WTC11 (cell line): ENCODE measurements around the gene EMD.

ENCODE experiments used
- CTCF ChIP-seq: fragments of 200-600 bp; IDR thresholded peaks from 2 replicates; pipeline ENCODE4 v1.8.0; 2022; ENCODE audit warnings: antibody characterized with exemption
- ESRRA ChIP-seq: sonication (generic); formaldehyde crosslinking; IDR thresholded peaks from 2 replicates; pipeline ENCODE4 v1.8.1; 2022; ENCODE audit warnings: mild to moderate bottlenecking, missing genetic modification reagents, borderline replicate concordance
- MLX ChIP-seq: sonication (generic); formaldehyde crosslinking; IDR thresholded peaks from 2 replicates; pipeline ENCODE4 v1.8.1; 2023; ENCODE audit warnings: mild to moderate bottlenecking, missing genetic modification reagents, moderate library complexity
- SMAD3 ChIP-seq: sonication (generic); formaldehyde crosslinking; IDR thresholded peaks from 2 replicates; pipeline ENCODE4 v1.8.0; 2022; ENCODE audit warnings: missing genetic modification reagents, mild to moderate bottlenecking, borderline replicate concordance
- SP1 ChIP-seq: sonication (generic); formaldehyde crosslinking; conservative IDR thresholded peaks from 2 replicates; pipeline ENCODE4 v1.8.1; 2022; ENCODE audit warnings: missing genetic modification reagents
- ZMAT4 ChIP-seq: fragments of 250-450 bp; sonication (Bioruptor Pico); IDR thresholded peaks from 2 replicates; pipeline ENCODE4 v1.9.0; 2021; ENCODE audit warnings: mild to moderate bottlenecking
- TF ChIP-seq, protein P1 (sequence below): sonication (generic); formaldehyde crosslinking; IDR thresholded peaks from 2 replicates; pipeline ENCODE4 v1.8.0; 2022; ENCODE audit warnings: mild to moderate bottlenecking, missing genetic modification reagents
- TF ChIP-seq, protein P2 (sequence below): fragments of 250-450 bp; sonication (Bioruptor Pico); IDR thresholded peaks from 2 replicates; pipeline ENCODE4 v1.9.0; 2021; ENCODE audit warnings: mild to moderate bottlenecking
- TF ChIP-seq, protein P3 (sequence below): sonication (generic); formaldehyde crosslinking; IDR thresholded peaks from 2 replicates; pipeline ENCODE4 v1.8.0; 2023; ENCODE audit warnings: missing genetic modification reagents
- TF ChIP-seq, protein P4 (sequence below): sonication (generic); formaldehyde crosslinking; IDR thresholded peaks from 2 replicates; pipeline ENCODE4 v1.8.1; 2023; ENCODE audit warnings: mild to moderate bottlenecking, missing genetic modification reagents
- TF ChIP-seq, protein P5 (sequence below): sonication (generic); formaldehyde crosslinking; IDR thresholded peaks from 2 replicates; pipeline ENCODE4 v1.8.0; 2022; ENCODE audit warnings: mild to moderate bottlenecking, missing genetic modification reagents
- TF ChIP-seq, protein P6 (sequence below): sonication (generic); formaldehyde crosslinking; IDR thresholded peaks from 2 replicates; pipeline ENCODE4 v1.8.0; 2022; ENCODE audit warnings: missing genetic modification reagents

- TF ChIP-seq SP1 (CRISPR knock-in tag) (no peak), CTCF (no peak), SMAD3 (CRISPR knock-in tag) (no peak), MLX (CRISPR knock-in tag) (no peak), ESRRA (CRISPR knock-in tag) (no peak), ZMAT4 (no peak)
- TF ChIP-seq, protein P1, sequence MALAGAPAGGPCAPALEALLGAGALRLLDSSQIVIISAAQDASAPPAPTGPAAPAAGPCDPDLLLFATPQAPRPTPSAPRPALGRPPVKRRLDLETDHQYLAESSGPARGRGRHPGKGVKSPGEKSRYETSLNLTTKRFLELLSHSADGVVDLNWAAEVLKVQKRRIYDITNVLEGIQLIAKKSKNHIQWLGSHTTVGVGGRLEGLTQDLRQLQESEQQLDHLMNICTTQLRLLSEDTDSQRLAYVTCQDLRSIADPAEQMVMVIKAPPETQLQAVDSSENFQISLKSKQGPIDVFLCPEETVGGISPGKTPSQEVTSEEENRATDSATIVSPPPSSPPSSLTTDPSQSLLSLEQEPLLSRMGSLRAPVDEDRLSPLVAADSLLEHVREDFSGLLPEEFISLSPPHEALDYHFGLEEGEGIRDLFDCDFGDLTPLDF (CRISPR knock-in tag) = no peak
- TF ChIP-seq, protein P2, sequence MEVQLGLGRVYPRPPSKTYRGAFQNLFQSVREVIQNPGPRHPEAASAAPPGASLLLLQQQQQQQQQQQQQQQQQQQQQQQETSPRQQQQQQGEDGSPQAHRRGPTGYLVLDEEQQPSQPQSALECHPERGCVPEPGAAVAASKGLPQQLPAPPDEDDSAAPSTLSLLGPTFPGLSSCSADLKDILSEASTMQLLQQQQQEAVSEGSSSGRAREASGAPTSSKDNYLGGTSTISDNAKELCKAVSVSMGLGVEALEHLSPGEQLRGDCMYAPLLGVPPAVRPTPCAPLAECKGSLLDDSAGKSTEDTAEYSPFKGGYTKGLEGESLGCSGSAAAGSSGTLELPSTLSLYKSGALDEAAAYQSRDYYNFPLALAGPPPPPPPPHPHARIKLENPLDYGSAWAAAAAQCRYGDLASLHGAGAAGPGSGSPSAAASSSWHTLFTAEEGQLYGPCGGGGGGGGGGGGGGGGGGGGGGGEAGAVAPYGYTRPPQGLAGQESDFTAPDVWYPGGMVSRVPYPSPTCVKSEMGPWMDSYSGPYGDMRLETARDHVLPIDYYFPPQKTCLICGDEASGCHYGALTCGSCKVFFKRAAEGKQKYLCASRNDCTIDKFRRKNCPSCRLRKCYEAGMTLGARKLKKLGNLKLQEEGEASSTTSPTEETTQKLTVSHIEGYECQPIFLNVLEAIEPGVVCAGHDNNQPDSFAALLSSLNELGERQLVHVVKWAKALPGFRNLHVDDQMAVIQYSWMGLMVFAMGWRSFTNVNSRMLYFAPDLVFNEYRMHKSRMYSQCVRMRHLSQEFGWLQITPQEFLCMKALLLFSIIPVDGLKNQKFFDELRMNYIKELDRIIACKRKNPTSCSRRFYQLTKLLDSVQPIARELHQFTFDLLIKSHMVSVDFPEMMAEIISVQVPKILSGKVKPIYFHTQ (CRISPR knock-in tag) = no peak
- TF ChIP-seq, protein P3, sequence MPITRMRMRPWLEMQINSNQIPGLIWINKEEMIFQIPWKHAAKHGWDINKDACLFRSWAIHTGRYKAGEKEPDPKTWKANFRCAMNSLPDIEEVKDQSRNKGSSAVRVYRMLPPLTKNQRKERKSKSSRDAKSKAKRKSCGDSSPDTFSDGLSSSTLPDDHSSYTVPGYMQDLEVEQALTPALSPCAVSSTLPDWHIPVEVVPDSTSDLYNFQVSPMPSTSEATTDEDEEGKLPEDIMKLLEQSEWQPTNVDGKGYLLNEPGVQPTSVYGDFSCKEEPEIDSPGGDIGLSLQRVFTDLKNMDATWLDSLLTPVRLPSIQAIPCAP = no peak
- TF ChIP-seq, protein P4, sequence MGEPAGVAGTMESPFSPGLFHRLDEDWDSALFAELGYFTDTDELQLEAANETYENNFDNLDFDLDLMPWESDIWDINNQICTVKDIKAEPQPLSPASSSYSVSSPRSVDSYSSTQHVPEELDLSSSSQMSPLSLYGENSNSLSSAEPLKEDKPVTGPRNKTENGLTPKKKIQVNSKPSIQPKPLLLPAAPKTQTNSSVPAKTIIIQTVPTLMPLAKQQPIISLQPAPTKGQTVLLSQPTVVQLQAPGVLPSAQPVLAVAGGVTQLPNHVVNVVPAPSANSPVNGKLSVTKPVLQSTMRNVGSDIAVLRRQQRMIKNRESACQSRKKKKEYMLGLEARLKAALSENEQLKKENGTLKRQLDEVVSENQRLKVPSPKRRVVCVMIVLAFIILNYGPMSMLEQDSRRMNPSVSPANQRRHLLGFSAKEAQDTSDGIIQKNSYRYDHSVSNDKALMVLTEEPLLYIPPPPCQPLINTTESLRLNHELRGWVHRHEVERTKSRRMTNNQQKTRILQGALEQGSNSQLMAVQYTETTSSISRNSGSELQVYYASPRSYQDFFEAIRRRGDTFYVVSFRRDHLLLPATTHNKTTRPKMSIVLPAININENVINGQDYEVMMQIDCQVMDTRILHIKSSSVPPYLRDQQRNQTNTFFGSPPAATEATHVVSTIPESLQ (CRISPR knock-in tag) = no peak
- TF ChIP-seq, protein P5, sequence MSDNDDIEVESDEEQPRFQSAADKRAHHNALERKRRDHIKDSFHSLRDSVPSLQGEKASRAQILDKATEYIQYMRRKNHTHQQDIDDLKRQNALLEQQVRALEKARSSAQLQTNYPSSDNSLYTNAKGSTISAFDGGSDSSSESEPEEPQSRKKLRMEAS (CRISPR knock-in tag) = no peak
- TF ChIP-seq, protein P6, sequence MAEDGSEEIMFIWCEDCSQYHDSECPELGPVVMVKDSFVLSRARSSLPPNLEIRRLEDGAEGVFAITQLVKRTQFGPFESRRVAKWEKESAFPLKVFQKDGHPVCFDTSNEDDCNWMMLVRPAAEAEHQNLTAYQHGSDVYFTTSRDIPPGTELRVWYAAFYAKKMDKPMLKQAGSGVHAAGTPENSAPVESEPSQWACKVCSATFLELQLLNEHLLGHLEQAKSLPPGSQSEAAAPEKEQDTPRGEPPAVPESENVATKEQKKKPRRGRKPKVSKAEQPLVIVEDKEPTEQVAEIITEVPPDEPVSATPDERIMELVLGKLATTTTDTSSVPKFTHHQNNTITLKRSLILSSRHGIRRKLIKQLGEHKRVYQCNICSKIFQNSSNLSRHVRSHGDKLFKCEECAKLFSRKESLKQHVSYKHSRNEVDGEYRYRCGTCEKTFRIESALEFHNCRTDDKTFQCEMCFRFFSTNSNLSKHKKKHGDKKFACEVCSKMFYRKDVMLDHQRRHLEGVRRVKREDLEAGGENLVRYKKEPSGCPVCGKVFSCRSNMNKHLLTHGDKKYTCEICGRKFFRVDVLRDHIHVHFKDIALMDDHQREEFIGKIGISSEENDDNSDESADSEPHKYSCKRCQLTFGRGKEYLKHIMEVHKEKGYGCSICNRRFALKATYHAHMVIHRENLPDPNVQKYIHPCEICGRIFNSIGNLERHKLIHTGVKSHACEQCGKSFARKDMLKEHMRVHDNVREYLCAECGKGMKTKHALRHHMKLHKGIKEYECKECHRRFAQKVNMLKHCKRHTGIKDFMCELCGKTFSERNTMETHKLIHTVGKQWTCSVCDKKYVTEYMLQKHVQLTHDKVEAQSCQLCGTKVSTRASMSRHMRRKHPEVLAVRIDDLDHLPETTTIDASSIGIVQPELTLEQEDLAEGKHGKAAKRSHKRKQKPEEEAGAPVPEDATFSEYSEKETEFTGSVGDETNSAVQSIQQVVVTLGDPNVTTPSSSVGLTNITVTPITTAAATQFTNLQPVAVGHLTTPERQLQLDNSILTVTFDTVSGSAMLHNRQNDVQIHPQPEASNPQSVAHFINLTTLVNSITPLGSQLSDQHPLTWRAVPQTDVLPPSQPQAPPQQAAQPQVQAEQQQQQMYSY = no peak
Observed at GRCh38 chrX:154401918-154402621, 23.0 kb downstream of the EMD start.
